Vagina (tissue), 2 donors: ENCODE data around the gene SGMS2. TPM values are rescaled to one million over a fixed set of nuclear protein-coding genes. Genes with fewer than 3 reads are reported as not detected.
"Not testable (repeated sequence)": the region's sequence is repeated elsewhere in the genome, so short reads cannot be mapped to it uniquely, and the experiment has no call there.

Experiments
- DNase-seq, 2 donors: peaks; one replicate each; pipeline ENCODE4 v3.0.0-alpha.2; 2017; ENCODE audit errors: extremely low spot score in 2 of 2
- H3K27ac ChIP-seq: fragments of 200-600 bp; sonication (generic); one replicate; pipeline ENCODE4 v1.5.1; 2019
- H3K27me3 ChIP-seq: fragments of 200-600 bp; sonication (generic); one replicate; pipeline ENCODE4 v1.5.1; 2019
- H3K36me3 ChIP-seq, 2 donors: fragments of 200-600 bp; sonication (generic); one replicate each; pipeline ENCODE4 v1.5.1; 2017 to 2019
- H3K4me1 ChIP-seq: fragments of 200-600 bp; sonication (generic); one replicate; pipeline ENCODE4 v1.5.1; 2019
- H3K4me3 ChIP-seq, 2 donors: fragments of 200-600 bp; sonication (generic); 1 replicate in 1 of 2; 2 replicates in 1 of 2; pipeline ENCODE4 v1.5.1; 2016 to 2019
- H3K9me3 ChIP-seq: fragments of 200-600 bp; sonication (generic); one replicate; pipeline ENCODE4 v1.5.1; 2019
- CTCF ChIP-seq, 3 experiments: fragments of 450-650 bp in 2 of 3; fragments of 200-600 bp in 1 of 3; sonication (generic) in 1 of 3; IDR thresholded peaks; one replicate each; pipeline ENCODE4 v1.5.1; 2017 to 2019; ENCODE audit warnings: antibody characterized with exemption in 3 of 3, mild to moderate bottlenecking in 2 of 3, moderate library complexity in 2 of 3
- POLR2A ChIP-seq, 2 donors: fragments of 450-650 bp; IDR thresholded peaks; one replicate each; pipeline ENCODE4 v1.6.1; 2017; ENCODE audit warnings: antibody characterized with exemption in 2 of 2, mild to moderate bottlenecking in 2 of 2, moderate library complexity in 2 of 2
- POLR2AphosphoS5 ChIP-seq, 2 donors: sonication (generic); formaldehyde crosslinking; IDR thresholded peaks; one replicate each; pipeline ENCODE4 v1.9.0; 2017; ENCODE audit warnings: antibody characterized with exemption in 2 of 2, mild to moderate bottlenecking in 2 of 2, low read depth in 1 of 2; ENCODE audit not compliant: insufficient read depth in 1 of 2
- intact Hi-C: fragments of 100-400 bp; cut with DNase I; formaldehyde crosslinking; loops from one replicate; pipeline ENCODE4 v1.15.1; 2023
- total RNA-seq: library from RNA; depleted of rRNA; stranded (reverse); fragments of >200 nt; gene quantifications from one replicate; pipeline ENCODE4 v1.2.3, GENCODE V29; 2016

Gene SGMS2
- total RNA-seq, 1 donor from 2014 or later, result 66.5 TPM

GRCh38 chr4:107902715-107903114 is 78.0 kb downstream of the SGMS2 start:
- no peaks in the 10 kb centered on the region for H3K9me3 ChIP-seq
- H3K36me3 ChIP-seq, result no peaks in the 10 kb centered on the region
- DNase-seq, result no peak
- no peak for TF ChIP-seq CTCF (IDR thresholded peaks at IDR 0.05)
- TF ChIP-seq POLR2AphosphoS5 (IDR thresholded peaks at IDR 0.05; ENCODE audit: insufficient read depth in 1 of 2, low read depth in 1 of 2), result no peak
- TF ChIP-seq POLR2A (IDR thresholded peaks at IDR 0.05), result no peak
- no peaks in the 10 kb centered on the region for H3K27me3 ChIP-seq
- H3K4me1 ChIP-seq, result no peaks in the 10 kb centered on the region
- no peak overlapping the region for H3K27ac ChIP-seq
- no peak overlapping the region for H3K4me3 ChIP-seq
- intact Hi-C loops, result no loop called here

- intact Hi-C loops, result not testable (repeated sequence)
Measured at GRCh38 chr4:107905082-107905481, 80.3 kb downstream of the SGMS2 start.

GRCh38 chr4:107906458-107907100 is 81.8 kb downstream of the SGMS2 start:
- Histone ChIP-seq H3K9me3 (no peaks in the 10 kb centered on the region), H3K4me1 (no peaks in the 10 kb centered on the region), H3K27me3 (no peaks in the 10 kb centered on the region), H3K27ac (no peak overlapping the region), H3K4me3 (no peak overlapping the region), H3K36me3 (no peaks in the 10 kb centered on the region)
- TF ChIP-seq POLR2AphosphoS5 (IDR thresholded peaks at IDR 0.05; ENCODE audit: insufficient read depth in 1 of 2, low read depth in 1 of 2) (no peak), CTCF (IDR thresholded peaks at IDR 0.05) (no peak), POLR2A (IDR thresholded peaks at IDR 0.05) (no peak)
- intact Hi-C loops, result no loop called here
- DNase-seq, result no peak

More at GRCh38 chr4:107905082-107905481, 80.3 kb downstream of the SGMS2 start:
- not testable (repeated sequence) for H3K4me3 ChIP-seq, DNase-seq, H3K36me3 ChIP-seq, H3K27ac ChIP-seq, H3K4me1 ChIP-seq, H3K27me3 ChIP-seq, H3K9me3 ChIP-seq

GRCh38 chr4:107908377-107908776 is 83.6 kb downstream of the SGMS2 start:
- intact Hi-C loops, result no loop called here
- Histone ChIP-seq H3K9me3 (no peaks in the 10 kb centered on the region), H3K4me1 (no peaks in the 10 kb centered on the region), H3K4me3 (no peak overlapping the region), H3K27ac (no peak overlapping the region), H3K27me3 (no peaks in the 10 kb centered on the region), H3K36me3 (no peaks in the 10 kb centered on the region)
- no peak for DNase-seq
- TF ChIP-seq POLR2A (IDR thresholded peaks at IDR 0.05) (no peak), POLR2AphosphoS5 (IDR thresholded peaks at IDR 0.05; ENCODE audit: insufficient read depth in 1 of 2, low read depth in 1 of 2) (no peak), CTCF (IDR thresholded peaks at IDR 0.05) (no peak)

- no peaks in the 10 kb centered on the region for H3K36me3 ChIP-seq
- H3K27ac ChIP-seq, result no peak overlapping the region
- intact Hi-C loops, result loop anchor here (5.0 kb wide), 1 partner anchor 156 kb away; no protein-coding TSS in a partner anchor
- TF ChIP-seq CTCF (IDR thresholded peaks at IDR 0.05) (peak; percentile 79 to 84 (median 83)), POLR2A (IDR thresholded peaks at IDR 0.05) (no peak)
- H3K4me1 ChIP-seq, result no peaks in the 10 kb centered on the region
- DNase-seq, result no peak
- H3K9me3 ChIP-seq, result no peaks in the 10 kb centered on the region
- H3K27me3 ChIP-seq, result no peaks in the 10 kb centered on the region
- H3K4me3 ChIP-seq, result no peak overlapping the region
Measured at GRCh38 chr4:107913283-107913899, 88.7 kb downstream of the SGMS2 start.
